ENCODE data around the gene CDH18. TPM values are rescaled to one million over a fixed set of nuclear protein-coding genes. Genes with fewer than 3 reads are reported as not detected.

CDH18 gene
- polyA plus RNA-seq, 1 donor from 2014 or later, result 5.6 TPM

DNA sequence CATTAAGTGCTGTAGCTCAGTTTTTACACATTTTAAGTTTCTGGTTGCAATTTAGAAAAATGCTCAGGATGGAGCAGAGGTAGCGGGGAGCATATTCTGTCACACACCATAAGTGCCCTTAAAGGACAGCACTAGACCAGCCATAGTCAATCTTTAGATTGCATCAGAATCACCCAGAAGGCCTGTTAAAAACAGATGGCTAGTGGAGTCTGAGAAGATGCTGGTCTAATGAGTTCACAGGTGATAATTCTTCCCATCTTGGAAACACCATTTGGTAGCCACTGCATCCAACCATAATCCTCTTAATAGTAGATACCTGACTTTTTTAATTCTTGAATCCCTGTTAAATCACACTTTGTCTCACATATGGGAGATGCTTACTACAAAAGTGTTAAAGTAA is 113.2 kb downstream of the CDH18 start:
- Histone ChIP-seq H3K4me2 (ENCODE audit: low read length) (no peak overlapping the region), H3K4me3 (ENCODE audit: low read length) (no peak overlapping the region), H3K9me3 (ENCODE audit: low read length) (no peaks in the 10 kb centered on the region), H3K27me3 (ENCODE audit: insufficient read depth, low read depth, low read length) (no peaks in the 10 kb centered on the region), H4K20me1 (ENCODE audit: insufficient read depth) (no peaks in the 10 kb centered on the region), H3K79me2 (replicated peaks; ENCODE audit: insufficient read depth, low read length) (no peaks in the 10 kb centered on the region), H3K36me3 (ENCODE audit: insufficient read depth, low read length) (no peaks in the 10 kb centered on the region), H2AFZ (ENCODE audit: low read depth, low read length) (no peak overlapping the region), H3K9me2 (ENCODE audit: insufficient read depth, low read length) (no peaks in the 10 kb centered on the region), H3K27ac (ENCODE audit: low read length) (no peak overlapping the region), H3F3A (ENCODE audit: insufficient read depth, low read length, poor library complexity, severe bottlenecking) (no peaks in the 10 kb centered on the region), H3K9ac (ENCODE audit: low read length) (no peak overlapping the region)
- no peak for TF ChIP-seq EP300 (conservative IDR thresholded peaks at IDR 0.05; ENCODE audit: poor library complexity, severe bottlenecking)
- no peak for TF ChIP-seq POLR2AphosphoS5 (IDR thresholded peaks at IDR 0.05)
- TF ChIP-seq, protein P1, sequence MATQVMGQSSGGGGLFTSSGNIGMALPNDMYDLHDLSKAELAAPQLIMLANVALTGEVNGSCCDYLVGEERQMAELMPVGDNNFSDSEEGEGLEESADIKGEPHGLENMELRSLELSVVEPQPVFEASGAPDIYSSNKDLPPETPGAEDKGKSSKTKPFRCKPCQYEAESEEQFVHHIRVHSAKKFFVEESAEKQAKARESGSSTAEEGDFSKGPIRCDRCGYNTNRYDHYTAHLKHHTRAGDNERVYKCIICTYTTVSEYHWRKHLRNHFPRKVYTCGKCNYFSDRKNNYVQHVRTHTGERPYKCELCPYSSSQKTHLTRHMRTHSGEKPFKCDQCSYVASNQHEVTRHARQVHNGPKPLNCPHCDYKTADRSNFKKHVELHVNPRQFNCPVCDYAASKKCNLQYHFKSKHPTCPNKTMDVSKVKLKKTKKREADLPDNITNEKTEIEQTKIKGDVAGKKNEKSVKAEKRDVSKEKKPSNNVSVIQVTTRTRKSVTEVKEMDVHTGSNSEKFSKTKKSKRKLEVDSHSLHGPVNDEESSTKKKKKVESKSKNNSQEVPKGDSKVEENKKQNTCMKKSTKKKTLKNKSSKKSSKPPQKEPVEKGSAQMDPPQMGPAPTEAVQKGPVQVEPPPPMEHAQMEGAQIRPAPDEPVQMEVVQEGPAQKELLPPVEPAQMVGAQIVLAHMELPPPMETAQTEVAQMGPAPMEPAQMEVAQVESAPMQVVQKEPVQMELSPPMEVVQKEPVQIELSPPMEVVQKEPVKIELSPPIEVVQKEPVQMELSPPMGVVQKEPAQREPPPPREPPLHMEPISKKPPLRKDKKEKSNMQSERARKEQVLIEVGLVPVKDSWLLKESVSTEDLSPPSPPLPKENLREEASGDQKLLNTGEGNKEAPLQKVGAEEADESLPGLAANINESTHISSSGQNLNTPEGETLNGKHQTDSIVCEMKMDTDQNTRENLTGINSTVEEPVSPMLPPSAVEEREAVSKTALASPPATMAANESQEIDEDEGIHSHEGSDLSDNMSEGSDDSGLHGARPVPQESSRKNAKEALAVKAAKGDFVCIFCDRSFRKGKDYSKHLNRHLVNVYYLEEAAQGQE (IDR thresholded peaks at IDR 0.05; ENCODE audit: borderline replicate concordance), result no peak
- no peak for TF ChIP-seq TAF1 (IDR thresholded peaks at IDR 0.05; ENCODE audit: low read depth)
- TF ChIP-seq MXI1 (conservative IDR thresholded peaks at IDR 0.05; ENCODE audit: poor library complexity, severe bottlenecking), result no peak
- no peak for TF ChIP-seq EZH2 (IDR thresholded peaks at IDR 0.05; ENCODE audit: borderline replicate concordance, insufficient read depth, low read length, poor library complexity, severe bottlenecking)
- TF ChIP-seq, protein P2, sequence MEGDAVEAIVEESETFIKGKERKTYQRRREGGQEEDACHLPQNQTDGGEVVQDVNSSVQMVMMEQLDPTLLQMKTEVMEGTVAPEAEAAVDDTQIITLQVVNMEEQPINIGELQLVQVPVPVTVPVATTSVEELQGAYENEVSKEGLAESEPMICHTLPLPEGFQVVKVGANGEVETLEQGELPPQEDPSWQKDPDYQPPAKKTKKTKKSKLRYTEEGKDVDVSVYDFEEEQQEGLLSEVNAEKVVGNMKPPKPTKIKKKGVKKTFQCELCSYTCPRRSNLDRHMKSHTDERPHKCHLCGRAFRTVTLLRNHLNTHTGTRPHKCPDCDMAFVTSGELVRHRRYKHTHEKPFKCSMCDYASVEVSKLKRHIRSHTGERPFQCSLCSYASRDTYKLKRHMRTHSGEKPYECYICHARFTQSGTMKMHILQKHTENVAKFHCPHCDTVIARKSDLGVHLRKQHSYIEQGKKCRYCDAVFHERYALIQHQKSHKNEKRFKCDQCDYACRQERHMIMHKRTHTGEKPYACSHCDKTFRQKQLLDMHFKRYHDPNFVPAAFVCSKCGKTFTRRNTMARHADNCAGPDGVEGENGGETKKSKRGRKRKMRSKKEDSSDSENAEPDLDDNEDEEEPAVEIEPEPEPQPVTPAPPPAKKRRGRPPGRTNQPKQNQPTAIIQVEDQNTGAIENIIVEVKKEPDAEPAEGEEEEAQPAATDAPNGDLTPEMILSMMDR (IDR thresholded peaks at IDR 0.05; ENCODE audit: poor library complexity, severe bottlenecking), result no peak
- TF ChIP-seq SMC3 (conservative IDR thresholded peaks at IDR 0.05; ENCODE audit: poor library complexity), result no peak
- TF ChIP-seq RAD21 (conservative IDR thresholded peaks at IDR 0.05), result no peak

DNA sequence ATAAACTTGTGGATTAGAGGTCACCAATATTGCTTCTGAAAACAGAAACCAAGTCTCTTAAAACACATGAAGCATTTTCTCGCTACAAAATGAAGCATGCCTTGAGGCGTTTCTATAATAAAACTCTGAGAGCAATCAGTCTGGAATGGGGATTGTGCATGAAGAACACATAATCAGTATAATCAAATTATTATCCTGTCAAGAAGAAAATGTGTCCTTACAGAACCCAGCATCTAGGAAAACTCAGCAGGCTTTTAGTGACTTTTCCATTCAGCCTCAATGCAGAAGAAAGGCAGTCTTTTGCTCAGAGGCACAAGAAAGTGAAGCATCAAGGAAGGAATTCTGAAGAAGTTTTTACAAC is 121.9 kb downstream of the CDH18 start:
- H3K79me2 ChIP-seq (replicated peaks; ENCODE audit: insufficient read depth, low read length), result no peaks in the 10 kb centered on the region
- no peaks in the 10 kb centered on the region for H3K9me2 ChIP-seq (ENCODE audit: insufficient read depth, low read length)
- no peaks in the 10 kb centered on the region for H4K20me1 ChIP-seq (ENCODE audit: insufficient read depth)
- peak overlapping the region; percentile 40 for H3K4me2 ChIP-seq (ENCODE audit: low read length)
- H3K27me3 ChIP-seq (ENCODE audit: insufficient read depth, low read depth, low read length), result no peaks in the 10 kb centered on the region
- no peaks in the 10 kb centered on the region for H3F3A ChIP-seq (ENCODE audit: insufficient read depth, low read length, poor library complexity, severe bottlenecking)
- H3K9ac ChIP-seq (ENCODE audit: low read length), result peak overlapping the region; percentile 6
- H3K27ac ChIP-seq (ENCODE audit: low read length), result peak overlapping the region; percentile 64
- H3K4me3 ChIP-seq (ENCODE audit: low read length), result peak overlapping the region; percentile 43
- peak; percentile 77 for TF ChIP-seq EP300 (conservative IDR thresholded peaks at IDR 0.05; ENCODE audit: poor library complexity, severe bottlenecking)
- TF ChIP-seq, protein P1 (IDR thresholded peaks at IDR 0.05; ENCODE audit: borderline replicate concordance), result peak; percentile 96
- no peak for TF ChIP-seq SMC3 (conservative IDR thresholded peaks at IDR 0.05; ENCODE audit: poor library complexity)
- TF ChIP-seq POLR2AphosphoS5 (IDR thresholded peaks at IDR 0.05), result peak; percentile 76
- TF ChIP-seq, protein P2 (IDR thresholded peaks at IDR 0.05; ENCODE audit: poor library complexity, severe bottlenecking), result no peak
- no peaks in the 10 kb centered on the region for H3K36me3 ChIP-seq (ENCODE audit: insufficient read depth, low read length)
- no peaks in the 10 kb centered on the region for H3K9me3 ChIP-seq (ENCODE audit: low read length)
- no peak overlapping the region for H2AFZ ChIP-seq (ENCODE audit: low read depth, low read length)

Measured in neural cell (in vitro differentiated cells).